Neutrophil (primary cell): Measurements from ENCODE around the gene BAHCC1.

Experiments used
- H3K27ac ChIP-seq: fragments of 200-600 bp; sonication (generic); 2 replicates; pipeline ENCODE4 v1.5.1; 2016; ENCODE audit warnings: mild to moderate bottlenecking, moderate library complexity
- H3K27me3 ChIP-seq: fragments of 200-600 bp; sonication (generic); 2 replicates; pipeline ENCODE4 v1.6.0; 2016; ENCODE audit warnings: mild to moderate bottlenecking
- H3K36me3 ChIP-seq: fragments of 200-600 bp; sonication (generic); 2 replicates; pipeline ENCODE4 v1.5.1; 2017
- H3K4me1 ChIP-seq, 2 experiments: fragments of 200-600 bp in 1 of 2; sonication (generic) in 1 of 2; 1 replicate in 1 of 2; 2 replicates in 1 of 2; pipeline versions ENCODE4 v1.5.1 to v1.6.1; 2013 to 2016; ENCODE audit warnings: low read depth in 1 of 2, low read length in 1 of 2, mild to moderate bottlenecking in 1 of 2, moderate library complexity in 1 of 2; ENCODE audit not compliant: control insufficient read depth in 1 of 2, insufficient read depth in 1 of 2
- H3K4me3 ChIP-seq, 2 experiments: fragments of 200-600 bp in 1 of 2; sonication (generic) in 1 of 2; 1 replicate in 1 of 2; 2 replicates in 1 of 2; pipeline ENCODE4 v1.5.1; 2013 to 2016; ENCODE audit warnings: low read depth in 1 of 2, low read length in 1 of 2, mild to moderate bottlenecking in 1 of 2, moderate library complexity in 1 of 2
- H3K9me3 ChIP-seq: fragments of 200-600 bp; sonication (generic); 2 replicates; pipeline ENCODE4 v1.5.1; 2016
- TF ChIP-seq, protein P1 (sequence below): fragments of 200-600 bp; sonication (generic); IDR thresholded peaks from 2 replicates; pipeline ENCODE4 v1.5.1; 2016; ENCODE audit warnings: antibody characterized with exemption

BAHCC1 gene

DNA sequence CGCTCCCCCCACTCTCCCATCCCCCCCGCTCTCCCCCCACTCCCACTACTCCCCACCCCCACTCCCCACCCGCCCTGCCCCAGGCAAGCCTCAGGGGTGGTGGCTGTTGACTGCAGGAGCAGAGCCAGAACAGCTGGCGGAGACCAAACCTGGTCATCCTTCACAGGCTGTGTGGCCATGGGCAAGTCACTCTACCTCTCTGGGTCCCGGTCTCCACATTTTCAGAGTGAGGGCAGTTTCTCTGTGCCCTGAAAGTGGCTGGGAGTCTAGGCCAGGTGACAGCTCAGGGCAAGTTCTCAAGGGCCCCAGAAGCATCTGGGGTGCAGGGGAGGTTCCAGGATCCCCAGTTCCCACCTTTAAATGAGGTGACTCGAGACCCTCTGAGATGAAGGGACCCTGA lies 15.1 kb upstream of the BAHCC1 start:
- Histone ChIP-seq H3K9me3 (no peaks in the 10 kb centered on the region), H3K36me3 (no peaks in the 10 kb centered on the region), H3K27me3 (peaks cover 84% of the 10 kb centered on the region), H3K4me3 (no peak overlapping the region), H3K4me1 (no peaks in the 10 kb centered on the region), H3K27ac (no peak overlapping the region)
- TF ChIP-seq, protein P1, sequence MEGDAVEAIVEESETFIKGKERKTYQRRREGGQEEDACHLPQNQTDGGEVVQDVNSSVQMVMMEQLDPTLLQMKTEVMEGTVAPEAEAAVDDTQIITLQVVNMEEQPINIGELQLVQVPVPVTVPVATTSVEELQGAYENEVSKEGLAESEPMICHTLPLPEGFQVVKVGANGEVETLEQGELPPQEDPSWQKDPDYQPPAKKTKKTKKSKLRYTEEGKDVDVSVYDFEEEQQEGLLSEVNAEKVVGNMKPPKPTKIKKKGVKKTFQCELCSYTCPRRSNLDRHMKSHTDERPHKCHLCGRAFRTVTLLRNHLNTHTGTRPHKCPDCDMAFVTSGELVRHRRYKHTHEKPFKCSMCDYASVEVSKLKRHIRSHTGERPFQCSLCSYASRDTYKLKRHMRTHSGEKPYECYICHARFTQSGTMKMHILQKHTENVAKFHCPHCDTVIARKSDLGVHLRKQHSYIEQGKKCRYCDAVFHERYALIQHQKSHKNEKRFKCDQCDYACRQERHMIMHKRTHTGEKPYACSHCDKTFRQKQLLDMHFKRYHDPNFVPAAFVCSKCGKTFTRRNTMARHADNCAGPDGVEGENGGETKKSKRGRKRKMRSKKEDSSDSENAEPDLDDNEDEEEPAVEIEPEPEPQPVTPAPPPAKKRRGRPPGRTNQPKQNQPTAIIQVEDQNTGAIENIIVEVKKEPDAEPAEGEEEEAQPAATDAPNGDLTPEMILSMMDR = no peak

DNA sequence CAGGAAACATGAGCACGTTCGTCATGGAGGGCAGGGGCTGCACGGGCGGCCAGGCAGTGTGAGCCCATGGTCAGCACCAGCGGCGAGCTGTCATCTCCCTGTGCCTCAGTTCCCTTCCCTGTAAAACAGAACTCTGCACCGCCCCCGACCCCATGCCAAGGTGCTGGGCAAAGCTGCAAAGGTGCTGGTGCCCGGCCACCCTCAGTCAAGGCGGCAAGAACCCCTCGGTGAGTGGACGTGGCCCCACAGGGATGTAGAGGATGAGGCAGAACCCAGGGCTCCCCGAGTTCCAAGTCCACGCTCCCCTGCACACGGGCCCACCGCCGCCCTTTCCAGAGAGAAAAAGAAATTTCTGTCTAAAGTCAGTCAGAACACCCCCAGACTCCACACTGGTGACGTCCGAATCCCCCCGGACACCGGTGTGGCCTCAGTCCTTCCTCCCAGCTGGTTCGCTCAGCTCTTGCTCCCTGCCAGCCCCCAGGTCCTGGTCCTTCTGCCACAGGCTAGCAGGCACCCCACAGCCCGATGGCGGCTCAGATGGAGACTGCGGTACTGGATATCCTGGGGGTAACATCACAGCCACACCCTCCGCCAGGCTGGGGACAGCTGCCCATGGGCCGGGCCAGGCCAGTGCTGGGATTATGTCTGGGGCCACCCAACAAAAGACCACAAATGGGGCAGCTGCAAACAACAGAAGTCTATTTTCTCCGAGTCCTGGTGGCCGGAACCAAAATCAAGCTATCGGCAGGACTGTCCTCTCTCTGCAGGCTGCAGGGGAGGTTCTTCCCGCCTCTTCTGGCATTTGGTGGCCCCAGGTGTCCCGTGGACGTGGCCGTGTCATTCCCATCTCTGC lies 14.4 kb upstream of the BAHCC1 start:
- H3K9me3 ChIP-seq = no peaks in the 10 kb centered on the region
- H3K36me3 ChIP-seq = no peaks in the 10 kb centered on the region
- H3K27ac ChIP-seq = no peak overlapping the region
- peaks cover 84% of the 10 kb centered on the region for H3K27me3 ChIP-seq
- no peaks in the 10 kb centered on the region for H3K4me1 ChIP-seq
- no peak overlapping the region for H3K4me3 ChIP-seq
- TF ChIP-seq, protein P1 = no peak

DNA sequence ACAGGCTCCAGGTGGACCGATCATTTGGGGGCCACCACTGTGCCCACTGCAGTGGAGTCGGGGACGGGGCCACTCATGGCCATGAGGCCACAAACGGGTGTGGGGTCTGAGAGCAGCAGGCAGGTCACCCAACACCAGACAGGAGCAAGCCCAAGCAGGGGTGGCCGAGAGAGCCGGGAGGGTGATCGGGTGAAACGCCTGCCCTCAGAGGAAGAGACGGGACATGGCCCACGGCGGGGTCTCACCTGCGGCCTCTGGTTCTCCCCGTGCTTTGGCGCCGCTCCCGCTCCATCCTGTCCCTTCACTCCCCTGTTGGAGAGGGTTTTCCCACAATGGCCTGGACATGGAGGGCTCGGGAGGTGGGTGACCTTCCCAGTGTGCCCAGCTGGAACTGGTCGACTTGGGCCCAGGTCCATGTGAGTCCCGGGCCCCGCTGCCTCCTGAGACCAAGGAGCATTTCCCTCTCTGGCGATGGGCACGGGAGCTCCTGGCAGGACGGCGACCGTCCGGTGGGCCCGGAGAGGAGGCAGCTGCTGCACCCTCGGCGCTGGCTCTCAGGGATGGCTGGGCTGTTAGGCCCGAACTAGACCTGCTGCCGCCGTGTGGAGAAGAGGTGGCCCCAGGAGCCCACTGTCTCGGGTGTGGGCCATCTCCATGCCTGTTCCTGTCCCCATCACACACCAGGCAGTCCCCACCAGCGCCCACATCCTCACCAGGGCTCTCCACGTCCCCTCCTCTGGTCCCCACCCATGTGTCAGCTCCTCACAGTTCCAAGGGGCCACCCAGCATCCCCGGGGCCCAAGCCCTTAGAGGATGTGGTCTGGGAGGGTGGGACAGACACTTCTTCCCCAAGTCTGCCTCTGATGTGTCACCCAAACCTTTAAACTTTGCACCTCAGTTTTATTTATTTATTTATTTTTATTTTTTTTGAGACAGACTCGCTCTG lies 13.4 kb upstream of the BAHCC1 start:
- no peak overlapping the region for H3K27ac ChIP-seq
- TF ChIP-seq, protein P1 = no peak
- H3K36me3 ChIP-seq = no peaks in the 10 kb centered on the region
- peaks cover under 1 to 6% of the 10 kb centered on the region in 2 experiments for H3K4me1 ChIP-seq
- no peak overlapping the region for H3K4me3 ChIP-seq
- H3K27me3 ChIP-seq = peaks cover 84% of the 10 kb centered on the region
- no peaks in the 10 kb centered on the region for H3K9me3 ChIP-seq

DNA sequence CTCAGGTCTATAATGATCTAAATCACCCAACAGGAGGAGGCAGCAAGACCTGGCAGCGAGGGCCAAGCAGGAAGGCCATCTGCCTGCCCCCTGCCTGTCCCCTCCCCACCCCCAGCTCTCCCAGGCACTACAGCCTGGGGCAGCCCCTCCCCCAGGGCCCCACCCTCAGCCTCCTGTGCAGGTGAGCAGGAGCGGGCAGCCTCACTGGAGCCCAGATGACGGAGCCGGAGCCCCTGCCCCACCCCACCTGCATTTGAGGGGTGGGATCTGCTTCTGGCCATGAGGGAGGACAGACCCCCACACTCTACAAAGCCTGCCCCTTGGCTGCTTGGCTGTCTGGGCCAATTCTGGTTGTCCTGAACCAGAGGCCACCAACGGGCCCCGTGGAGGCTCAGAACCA lies 12.4 kb upstream of the BAHCC1 start:
- Histone ChIP-seq H3K27ac (no peak overlapping the region), H3K4me3 (no peak overlapping the region), H3K9me3 (no peaks in the 10 kb centered on the region), H3K27me3 (peaks cover 86% of the 10 kb centered on the region), H3K36me3 (no peaks in the 10 kb centered on the region), H3K4me1 (peaks cover 9 to 15% of the 10 kb centered on the region in 2 experiments)
- TF ChIP-seq, protein P1 = no peak

DNA sequence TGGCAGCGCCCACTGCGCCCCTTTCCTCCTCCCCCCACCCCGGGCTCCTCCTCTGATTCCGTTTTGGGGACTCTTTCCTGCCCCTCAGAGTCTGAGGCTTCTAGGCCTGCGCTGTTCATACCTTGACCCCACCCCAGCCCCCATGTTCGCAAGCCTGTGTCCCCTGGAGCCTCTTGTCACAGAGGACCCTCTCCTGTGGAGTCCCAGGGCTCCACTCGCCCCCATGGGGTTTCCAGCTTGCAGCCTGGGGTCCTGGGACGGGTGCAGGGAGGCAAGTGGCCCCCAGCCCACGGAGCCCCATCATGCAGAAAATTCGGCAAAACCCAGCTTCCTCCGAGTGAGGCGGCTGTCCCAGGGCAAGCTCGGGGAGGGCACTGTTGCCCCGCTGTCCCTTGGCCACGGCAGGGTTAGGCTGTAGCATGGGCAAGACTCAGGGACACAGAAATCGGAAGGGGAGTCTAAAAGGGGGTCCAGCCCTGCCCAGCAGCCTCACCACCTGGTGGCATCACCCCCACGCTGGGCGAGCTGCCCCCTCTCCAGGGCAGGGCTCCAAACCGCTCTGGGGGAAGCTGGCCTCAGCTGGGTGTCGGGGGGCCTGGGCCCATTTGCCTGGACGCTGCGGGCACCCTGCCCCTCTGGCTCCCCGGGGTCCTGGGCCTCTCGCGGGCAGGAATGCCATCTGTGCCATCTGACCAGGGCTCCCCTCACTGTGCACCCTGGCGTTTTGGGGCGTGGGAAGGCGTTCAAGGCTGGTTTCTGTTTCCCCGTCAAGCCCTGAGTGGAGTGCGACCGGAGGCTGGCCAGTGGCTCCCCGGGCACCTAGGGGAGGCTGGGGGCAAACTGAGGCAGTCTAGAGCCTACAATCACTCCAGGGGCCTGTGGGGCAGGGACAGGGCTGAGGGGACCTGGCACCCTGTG lies 11.5 kb upstream of the BAHCC1 start:
- TF ChIP-seq, protein P1 = no peak
- Histone ChIP-seq H3K4me3 (no peak overlapping the region), H3K9me3 (no peaks in the 10 kb centered on the region), H3K4me1 (peaks cover 9 to 15% of the 10 kb centered on the region in 2 experiments), H3K27ac (no peak overlapping the region), H3K27me3 (peaks cover 93% of the 10 kb centered on the region), H3K36me3 (no peaks in the 10 kb centered on the region)
